GM12891 (cell line): Measurements from ENCODE around the gene ABLIM2.
A peak's percentile ranks its signal among the peaks of the same experiment; 100 is the strongest.

Source experiments
- DNase-seq: peaks from one replicate; pipeline ENCODE4 v3.0.0; 2011; ENCODE audit warnings: low spot score; ENCODE audit not compliant: insufficient read length
- FAIRE-seq: peaks from 2 replicates; lab custom pipeline; 2011; peaks lifted over from hg19 to GRCh38; lab: Jason Lieb, UNC
- PAX5 ChIP-seq: IDR thresholded peaks from 2 replicates; pipeline ENCODE4 v1.6.1; 2011; ENCODE audit warnings: low read length, moderate library complexity, mild to moderate bottlenecking; ENCODE audit not compliant: insufficient read depth, severe bottlenecking
- POLR2A ChIP-seq: IDR thresholded peaks from 2 replicates; pipeline ENCODE4 v1.6.1; 2011; ENCODE audit warnings: low read depth, low read length, control low read depth
- POLR2AphosphoS5 ChIP-seq: IDR thresholded peaks from 2 replicates; pipeline ENCODE4 v1.6.1; 2011; ENCODE audit warnings: low read depth, low read length, control low read depth
- POU2F2 ChIP-seq: IDR thresholded peaks from 2 replicates; pipeline ENCODE4 v1.6.1; 2011; ENCODE audit warnings: low read depth, mild to moderate bottlenecking, control low read depth, low read length, moderate library complexity
- SPI1 ChIP-seq: IDR thresholded peaks from 2 replicates; pipeline ENCODE4 v1.6.1; 2011; ENCODE audit warnings: low read depth, low read length, control low read depth
- TAF1 ChIP-seq: IDR thresholded peaks from 2 replicates; pipeline ENCODE4 v1.6.1; 2011; ENCODE audit warnings: low read depth, low read length, control low read depth

The ABLIM2 gene

GRCh38 chr4:7973545-7973981 lies 185.1 kb downstream of the ABLIM2 start:
- TF ChIP-seq PAX5 = no peak
- TF ChIP-seq POU2F2 = no peak
- no peak for TF ChIP-seq TAF1
- no peak for DNase-seq
- FAIRE-seq = no peak

GRCh38 chr4:7971881-7972500 lies 186.6 kb downstream of the ABLIM2 start:
- TF ChIP-seq TAF1 (no peak), SPI1 (no peak), PAX5 (no peak), POLR2AphosphoS5 (no peak), POLR2A (no peak), POU2F2 (no peak)
- no peak for FAIRE-seq
- DNase-seq = no peak

GRCh38 chr4:7971159-7971631 lies 187.4 kb downstream of the ABLIM2 start:
- DNase-seq = no peak
- peak; percentile 50 for FAIRE-seq
- TF ChIP-seq PAX5 = no peak
- TF ChIP-seq POU2F2 = no peak
- TF ChIP-seq SPI1 = no peak
- no peak for TF ChIP-seq POLR2AphosphoS5

- DNase-seq (no peak), FAIRE-seq (no peak)
Measured at GRCh38 chr4:7970361-7970946, 188.2 kb downstream of the ABLIM2 start.

GRCh38 chr4:7968262-7968896 lies 190.2 kb downstream of the ABLIM2 start:
- TF ChIP-seq PAX5 (no peak), POU2F2 (no peak), POLR2A (no peak), POLR2AphosphoS5 (no peak), TAF1 (no peak), SPI1 (no peak)
- no peak for FAIRE-seq
- DNase-seq = no peak

More at GRCh38 chr4:7970361-7970946, 188.2 kb downstream of the ABLIM2 start:
- no peak for TF ChIP-seq POLR2AphosphoS5
- no peak for TF ChIP-seq PAX5
- TF ChIP-seq POU2F2 = no peak
- TF ChIP-seq TAF1 = no peak
- no peak for TF ChIP-seq SPI1
- TF ChIP-seq POLR2A = no peak

GRCh38 chr4:7967501-7968261 lies 190.9 kb downstream of the ABLIM2 start:
- DNase-seq (no peak), FAIRE-seq (peak; percentile 54)
- TF ChIP-seq POLR2A = no peak
- 0 out of 2 replicates have a peak, but pooled peaks have one; percentile 3 for TF ChIP-seq SPI1

- no peak for TF ChIP-seq PAX5
- no peak for TF ChIP-seq TAF1
- TF ChIP-seq POLR2AphosphoS5 = no peak
- no peak for TF ChIP-seq POU2F2
- TF ChIP-seq SPI1 = no peak
- no peak for TF ChIP-seq POLR2A
- DNase-seq = no peak
- no peak for FAIRE-seq
Measured at GRCh38 chr4:7967063-7967440, 191.6 kb downstream of the ABLIM2 start.

GRCh38 chr4:7966281-7967062 lies 192.1 kb downstream of the ABLIM2 start:
- TF ChIP-seq PAX5 = no peak
- no peak for TF ChIP-seq POLR2A
- TF ChIP-seq POLR2AphosphoS5 = no peak
- TF ChIP-seq SPI1 = no peak
- no peak for TF ChIP-seq TAF1
- no peak for TF ChIP-seq POU2F2
- no peak for FAIRE-seq
- no peak for DNase-seq
